Measurements from ENCODE around the gene HLCS.

HLCS gene

DNA sequence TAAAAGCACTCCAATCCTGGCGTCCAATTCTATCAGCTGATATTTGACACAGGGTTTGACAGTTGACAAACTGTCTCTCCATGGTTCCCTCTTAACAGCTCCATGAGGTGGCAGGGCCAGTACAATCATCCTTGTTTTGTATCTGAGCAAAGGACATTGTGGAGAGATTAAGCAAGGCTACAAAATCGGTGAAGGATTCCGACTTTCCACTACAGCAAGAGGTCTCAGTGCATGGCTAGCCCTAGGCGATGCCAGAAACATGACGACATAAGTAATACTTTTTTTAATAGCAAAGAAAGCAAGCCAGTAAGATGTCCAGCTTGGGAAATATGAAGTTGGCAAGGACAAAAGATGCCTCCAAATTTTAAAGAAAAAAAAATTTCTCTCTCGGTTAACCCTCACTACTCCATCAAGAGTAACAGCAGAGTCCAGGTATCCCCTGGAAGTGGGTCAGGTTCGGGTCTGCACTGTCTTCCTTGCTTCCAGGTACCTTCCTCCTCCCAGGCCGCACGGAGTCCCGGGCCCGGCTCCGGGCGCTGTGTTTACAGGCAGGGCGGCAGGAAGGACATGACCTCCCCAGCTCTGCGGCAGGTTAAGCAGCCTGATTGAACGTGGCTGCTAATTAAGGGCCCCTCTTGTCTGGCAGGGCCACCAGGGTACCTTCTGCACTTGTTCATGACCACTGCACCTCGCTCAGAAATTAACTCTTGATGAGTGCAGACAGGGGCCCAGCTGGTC is 161.4 kb downstream of the HLCS start:
- DNase-seq = no peak

DNA sequence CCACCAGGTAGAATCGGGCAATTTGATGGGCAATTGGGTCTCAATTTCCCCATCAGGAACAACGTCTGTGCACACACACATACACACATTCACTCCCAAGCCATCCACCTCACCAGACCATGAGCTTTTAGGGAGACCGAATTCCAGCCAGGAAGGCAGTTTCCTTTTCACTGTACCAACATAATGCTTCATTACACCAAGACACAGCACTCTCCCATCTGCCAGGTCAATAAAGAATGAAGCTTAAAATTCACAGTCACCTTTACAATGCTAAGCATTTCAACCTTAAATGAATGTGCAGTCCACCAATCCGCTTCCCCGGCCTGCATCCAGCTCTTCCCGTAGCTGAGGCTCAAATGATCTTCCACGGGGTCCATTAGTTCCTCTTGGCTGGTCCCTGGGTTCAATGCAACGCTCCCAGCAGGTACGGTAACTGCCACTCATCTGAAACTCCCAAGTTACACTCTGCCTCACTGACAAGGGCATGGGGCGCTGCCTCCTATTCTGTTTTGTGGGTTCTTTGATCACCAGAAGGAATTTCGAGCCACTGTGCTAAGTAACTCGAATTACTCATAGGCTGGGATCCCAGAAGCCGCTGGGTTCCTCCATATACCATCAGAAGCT is 162.5 kb downstream of the HLCS start:
- no peak for DNase-seq

DNA sequence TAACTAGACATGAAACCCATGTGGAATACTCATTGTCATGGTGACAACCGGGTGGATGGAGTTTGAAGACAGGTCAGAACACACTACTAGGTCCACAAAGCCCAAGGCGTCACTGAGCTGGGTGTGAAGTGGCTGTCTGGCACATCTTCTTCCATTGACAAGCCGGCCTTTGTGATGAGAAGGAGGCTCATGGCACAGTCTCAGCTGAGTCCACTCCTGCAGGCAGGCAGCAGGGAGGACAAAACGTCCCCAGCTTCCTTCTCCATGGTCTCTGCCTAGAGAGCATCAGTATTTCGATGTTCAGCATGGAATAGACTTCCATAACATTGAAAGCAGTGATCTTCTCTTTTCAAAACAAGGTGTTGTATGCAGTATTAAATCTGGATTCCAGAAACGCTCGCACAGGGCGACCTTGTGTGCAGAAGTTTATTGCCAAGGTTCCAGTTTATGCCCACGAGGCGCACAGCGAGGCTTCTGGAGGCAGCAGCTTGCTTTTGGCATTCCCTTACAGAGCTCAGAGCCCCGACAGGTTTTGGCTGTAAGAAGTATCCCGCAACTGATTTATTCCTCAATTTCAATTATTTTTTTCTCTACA is 163.3 kb downstream of the HLCS start:
- DNase-seq = no peak

DNA sequence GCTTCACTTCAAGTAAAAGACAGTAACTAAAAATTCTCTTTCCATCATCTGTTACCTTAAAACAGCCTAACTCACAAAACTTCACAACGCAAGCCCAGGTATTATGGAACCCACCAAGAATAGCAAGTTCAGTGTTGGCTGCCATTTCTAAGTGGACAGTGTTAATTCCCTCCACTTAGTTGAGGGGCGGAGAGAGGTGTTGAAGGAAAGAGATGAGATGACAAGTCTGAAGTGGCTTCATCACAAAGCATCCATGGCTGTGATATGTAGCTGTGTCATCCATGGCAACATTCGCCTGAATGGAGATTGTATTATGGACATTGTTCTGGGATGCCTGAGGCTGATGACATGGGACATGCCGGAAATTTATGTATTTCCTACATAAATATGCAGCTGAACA is 165.7 kb downstream of the HLCS start:
- no peak for DNase-seq

DNA sequence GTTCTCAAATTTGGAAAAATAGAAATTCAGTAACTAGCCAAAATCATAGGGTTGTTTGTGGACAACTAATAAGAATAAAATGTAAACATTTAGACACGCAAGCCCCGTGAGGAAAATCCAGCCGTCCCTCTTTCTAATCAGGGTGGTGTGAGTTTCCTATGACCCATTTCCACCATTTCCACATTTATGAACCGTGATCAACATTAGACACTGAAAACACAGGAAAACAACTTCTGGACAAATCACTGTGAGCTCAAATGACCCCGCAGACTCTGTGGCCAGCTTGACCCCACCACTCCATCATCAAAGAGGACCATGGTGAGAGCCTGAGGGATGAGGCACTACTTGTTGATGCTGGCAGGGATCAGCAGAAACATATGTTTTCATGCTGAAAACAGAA is 166.6 kb downstream of the HLCS start:
- no peak for DNase-seq

DNA sequence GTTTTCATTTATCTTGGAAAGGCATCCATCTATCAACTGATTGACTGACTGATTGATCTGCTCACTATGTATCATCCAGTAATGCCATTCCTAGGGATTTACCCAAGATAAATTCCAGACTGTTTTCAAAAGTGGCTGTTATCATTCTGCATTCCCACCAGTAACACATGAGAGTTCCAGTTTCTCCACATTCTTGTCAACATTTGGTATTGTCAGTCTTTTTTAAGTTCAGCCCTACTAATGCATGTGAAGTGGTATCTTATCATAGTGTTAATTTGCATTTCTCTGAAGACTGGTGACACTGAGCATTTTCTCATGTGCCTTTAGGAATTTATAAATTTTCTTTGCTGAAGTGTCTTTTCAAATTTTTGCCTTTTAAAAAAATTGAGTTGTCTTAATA is 168.0 kb downstream of the HLCS start:
- DNase-seq = no peak

DNA sequence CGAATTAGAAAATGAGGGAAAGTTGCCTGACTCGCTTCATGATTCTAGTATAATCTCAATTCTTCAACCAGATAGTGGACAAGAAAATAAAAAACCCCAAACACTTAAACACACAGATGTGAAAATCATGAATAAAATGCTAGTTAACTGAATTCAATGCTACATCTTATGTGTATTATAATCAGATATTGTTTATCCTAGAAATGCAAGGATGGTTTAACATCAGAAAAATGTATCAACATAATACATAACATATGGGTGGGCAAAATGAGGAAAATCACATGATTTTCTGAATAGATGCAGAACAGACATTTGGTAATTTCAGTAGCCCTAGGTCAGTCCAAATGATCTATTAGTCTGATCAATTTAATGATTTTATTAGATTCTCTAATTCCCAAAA is 170.4 kb downstream of the HLCS start:
- no peak for DNase-seq

DNA sequence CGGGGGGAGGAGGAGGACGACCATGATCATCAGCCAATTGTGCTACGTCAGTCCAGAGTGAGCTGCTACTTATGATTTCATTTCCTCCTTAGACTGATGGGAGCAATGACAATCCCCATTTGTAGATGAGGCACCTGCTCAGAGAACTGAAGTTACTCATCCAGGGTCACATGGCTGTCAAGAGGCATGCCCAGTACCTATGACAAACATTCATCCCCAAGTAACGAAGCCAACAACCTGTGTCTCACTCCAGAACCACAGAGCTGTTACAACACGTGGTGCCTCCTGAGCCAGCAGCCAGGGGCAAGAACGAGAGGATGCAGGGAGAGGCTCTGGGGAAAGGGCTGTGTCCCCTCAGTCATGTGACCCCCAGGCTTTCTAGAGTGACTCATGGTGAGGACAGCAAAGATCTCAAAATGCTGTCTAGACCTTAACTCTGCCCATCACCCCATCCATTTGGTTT is 173.9 kb downstream of the HLCS start:
- DNase-seq = no peak

DNA sequence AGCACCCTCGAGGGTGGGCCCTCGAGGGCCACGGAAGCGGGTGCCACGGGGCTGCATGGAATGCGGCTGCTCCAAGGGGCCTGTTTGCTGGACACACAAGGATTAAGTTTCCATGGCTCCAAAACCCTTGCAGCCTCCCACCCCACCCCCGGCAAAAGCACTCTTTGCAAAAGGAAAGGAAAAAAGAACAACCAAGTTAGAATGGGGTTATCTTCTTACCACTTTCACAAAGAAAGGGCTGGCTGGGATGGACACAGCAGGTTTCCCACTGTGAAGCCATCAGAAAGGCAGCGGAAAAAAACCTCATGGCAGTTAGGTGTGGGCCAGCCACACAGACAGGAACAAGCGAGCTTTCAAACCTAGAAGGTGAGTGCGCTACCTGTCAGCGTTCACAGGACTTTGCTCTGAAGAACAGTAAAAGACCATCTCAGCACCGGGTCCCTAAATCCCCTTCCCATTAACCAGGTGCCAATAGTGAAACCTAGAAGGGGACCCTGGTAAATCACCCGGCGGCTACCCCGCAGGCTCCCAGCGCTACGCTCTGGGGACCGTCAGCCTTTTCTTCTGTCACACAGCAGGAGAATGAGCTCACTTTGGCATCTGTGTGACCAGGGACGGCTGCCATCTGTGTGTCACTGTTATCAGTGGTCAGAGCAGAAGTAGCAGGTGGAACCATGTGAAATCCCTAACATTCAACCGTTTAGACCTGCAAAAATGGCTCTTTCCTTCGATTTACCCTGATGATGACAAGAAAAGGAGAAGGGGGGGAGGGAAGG is 174.6 kb downstream of the HLCS start:
- no peak for DNase-seq

DNA sequence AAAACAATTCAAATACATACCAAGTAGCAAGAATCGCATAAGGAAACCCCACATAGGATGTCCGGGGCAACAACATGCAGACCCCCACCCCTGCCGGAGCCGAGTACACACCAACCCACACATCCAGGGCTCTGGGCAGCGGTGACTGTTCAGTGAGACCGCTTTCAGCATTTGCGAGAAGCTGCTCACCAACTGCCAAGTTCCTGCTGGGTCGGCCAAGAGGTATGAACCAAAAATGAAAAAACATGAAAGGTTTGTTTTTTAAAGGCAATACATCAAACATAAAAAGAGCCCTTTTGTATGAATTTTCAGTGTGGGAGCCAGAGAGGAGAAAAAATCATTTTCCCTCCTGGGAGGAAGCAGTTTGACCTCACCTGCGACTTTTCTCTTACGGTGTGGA is 175.3 kb downstream of the HLCS start:
- no peak for DNase-seq

DNA sequence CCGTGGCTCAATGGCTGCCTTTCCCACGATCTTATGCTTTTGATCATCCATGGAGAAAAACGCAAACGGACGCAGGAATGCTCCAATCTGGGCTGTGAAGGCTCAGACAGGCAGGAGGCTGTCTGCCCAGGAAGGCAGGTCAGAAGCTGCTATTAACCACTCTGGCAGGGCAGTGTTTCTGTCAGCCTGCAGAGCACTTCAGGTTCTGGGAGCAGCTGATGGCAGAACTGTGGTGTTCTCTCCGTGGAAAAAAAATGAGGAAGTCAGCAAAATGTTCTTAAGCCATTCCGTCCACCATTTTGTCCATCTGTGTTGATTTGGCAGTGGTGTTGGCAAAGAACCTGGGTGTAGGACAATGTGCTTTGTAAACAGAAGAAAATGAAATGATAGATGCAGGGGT is 175.9 kb downstream of the HLCS start:
- DNase-seq = no peak

DNA sequence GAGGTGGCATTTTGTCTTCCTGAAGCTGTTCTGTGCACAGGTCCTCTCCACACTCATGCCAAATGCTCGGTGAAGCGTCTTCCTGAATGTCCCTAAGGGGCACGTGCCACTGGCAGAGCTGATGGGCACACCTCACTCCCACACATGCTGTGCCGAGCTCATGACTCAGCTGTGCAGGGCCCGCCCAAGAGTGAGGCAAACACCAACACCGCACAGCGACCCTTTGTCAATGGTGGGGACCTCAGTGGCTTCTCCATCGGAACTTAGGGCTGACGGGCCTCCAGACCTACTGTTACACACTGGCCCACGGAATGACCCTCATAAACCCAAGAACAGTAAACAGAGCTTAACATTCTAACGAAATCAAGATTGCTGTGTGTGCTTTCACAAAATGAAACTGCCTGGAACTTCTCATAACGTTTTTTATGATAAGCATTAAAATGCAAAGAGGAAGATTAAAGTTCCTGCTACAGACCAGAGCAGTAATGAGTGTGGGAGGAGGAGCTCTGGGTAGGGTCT is 178.3 kb downstream of the HLCS start:
- DNase-seq = no peak

DNA sequence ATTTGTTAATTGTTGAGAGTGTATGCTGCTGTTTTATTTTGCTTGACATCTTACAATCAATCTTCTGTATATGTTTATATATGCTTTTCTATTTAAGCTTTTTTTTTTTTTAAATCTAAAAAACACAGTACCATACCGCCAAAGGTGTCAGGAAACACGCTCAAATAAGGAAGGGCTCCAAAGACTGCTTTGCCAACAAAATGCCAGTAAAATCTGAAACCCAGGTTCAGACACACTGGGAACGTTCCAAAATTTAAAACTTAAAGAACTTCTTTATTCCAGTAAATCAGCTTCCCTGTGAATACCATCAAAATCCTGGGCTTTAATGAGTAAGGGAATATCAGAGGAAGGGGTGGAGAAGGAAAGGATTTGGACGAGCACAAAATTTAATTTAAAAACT is 180.3 kb downstream of the HLCS start:
- no peak for DNase-seq

DNA sequence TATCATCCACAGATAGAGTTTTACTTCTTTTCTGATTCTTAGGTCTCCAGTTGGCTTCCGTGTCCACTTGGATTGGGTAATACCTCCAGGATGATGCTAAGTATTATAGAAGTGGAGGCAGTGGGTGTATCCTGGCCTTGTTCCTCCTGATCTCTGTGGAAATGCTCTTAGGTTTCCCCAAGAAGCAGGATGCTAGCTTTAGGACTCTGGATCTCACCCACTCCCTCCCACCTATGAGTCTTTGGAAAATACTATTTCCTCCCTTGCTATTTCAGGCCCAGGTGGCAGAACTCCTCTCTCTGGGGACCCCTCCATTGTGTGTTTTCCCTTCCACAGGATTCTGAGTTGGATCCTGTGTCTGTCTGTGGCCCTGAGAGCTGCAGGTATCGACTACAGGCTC is 180.9 kb downstream of the HLCS start:
- no peak for DNase-seq

DNA sequence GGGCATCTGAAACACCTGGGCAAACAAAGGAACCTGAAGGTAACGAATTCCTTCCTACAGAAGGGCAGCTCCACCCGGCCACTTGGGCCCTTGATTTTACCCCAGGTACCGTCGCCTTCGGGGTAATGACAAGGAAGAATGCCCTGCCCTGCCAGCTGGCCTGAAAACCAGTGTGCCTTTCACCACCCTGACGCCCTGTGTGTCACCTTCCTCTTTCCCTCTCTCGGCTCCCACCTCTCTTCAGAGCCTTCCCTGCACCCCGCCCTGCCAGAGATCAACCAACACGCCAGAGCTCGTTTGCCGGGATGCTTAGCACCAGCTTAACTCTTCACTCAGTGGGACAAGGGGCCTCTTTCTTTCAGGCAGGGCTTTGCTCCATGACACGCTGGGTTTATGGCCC is 181.5 kb downstream of the HLCS start:
- no peak for DNase-seq

DNA sequence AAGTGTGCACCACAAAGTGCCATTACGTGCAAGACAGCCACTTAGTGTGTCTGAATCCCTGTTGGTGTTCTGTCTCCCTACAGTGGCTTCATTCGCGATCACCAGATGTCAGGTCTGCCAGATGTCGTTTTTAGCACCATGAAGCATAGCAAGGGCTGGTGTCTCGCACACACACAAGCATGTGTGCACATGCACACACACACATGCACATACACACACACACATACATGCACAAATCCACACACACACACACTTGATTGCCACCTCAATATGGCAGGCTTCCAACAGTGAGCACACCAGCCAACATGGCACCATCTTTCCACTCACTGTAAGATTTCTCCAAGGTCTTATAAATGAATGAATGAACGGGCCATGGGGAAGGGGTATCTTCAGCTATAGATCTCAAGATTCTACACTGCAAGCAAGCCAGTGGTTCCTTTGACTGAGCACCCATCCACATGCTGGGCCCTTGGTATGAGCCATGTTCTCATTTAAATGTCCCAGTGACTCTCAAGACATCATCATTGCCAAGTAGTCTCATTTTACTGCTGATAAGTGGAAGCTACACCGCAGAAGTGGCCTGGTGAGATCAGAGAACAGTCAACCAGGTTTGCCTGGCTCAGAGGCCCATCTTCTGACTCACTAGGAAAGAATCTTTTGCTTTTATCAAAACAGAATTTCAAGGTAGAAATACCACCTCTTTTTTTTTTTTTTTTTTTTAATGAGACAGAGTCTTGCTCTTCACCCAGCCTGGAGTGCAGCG is 182.7 kb downstream of the HLCS start:
- DNase-seq = no peak

DNA sequence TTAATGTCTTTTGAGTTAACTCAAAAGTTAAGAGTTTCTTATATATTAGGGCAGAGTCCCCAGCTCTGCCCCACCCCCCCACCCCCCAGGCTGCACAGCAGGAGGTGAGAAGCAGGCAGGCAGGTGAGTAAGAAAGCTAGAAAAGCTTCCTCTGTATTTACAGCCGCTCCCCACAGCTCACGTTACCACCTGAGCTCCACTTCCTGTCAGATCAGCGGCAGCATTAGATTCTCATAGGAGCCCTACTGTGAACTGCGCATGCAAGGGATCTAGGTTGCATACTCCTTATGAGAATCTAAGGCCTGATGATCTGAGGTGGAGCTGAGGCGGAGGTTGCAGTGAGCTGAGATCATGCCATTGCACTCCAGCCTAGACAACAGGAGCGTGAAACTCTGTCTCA is 185.6 kb downstream of the HLCS start:
- DNase-seq = no peak

DNA sequence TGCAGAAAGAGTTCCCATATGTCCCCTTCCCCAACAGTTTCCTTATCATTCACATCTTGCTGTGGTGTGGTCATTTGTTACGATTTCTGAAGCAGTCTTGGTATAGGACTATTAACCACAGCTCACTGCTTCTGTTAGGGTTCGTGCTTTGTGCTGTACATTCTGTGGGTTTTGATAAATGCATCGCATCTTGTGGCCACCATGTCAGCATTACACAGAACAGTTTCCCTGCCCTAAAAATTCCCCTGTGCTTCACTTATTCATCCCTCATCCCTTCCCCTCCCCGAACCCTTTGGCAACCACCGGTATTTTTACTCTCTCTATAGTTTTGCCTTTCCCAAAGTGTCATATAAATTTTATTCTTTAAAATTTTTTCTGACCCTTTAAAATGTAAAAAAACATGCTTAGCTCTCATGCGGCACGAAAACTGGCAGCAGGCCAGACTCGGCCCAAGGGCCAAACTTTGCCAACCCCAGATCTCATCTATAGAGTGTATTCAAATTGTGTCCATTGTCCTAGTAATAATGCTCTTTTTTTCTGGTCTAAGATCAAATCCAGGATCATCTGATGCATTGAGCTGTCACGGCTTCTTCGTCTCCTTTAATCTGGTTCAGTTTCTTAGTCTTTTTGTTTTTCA is 189.4 kb downstream of the HLCS start:
- no peak for DNase-seq

DNA sequence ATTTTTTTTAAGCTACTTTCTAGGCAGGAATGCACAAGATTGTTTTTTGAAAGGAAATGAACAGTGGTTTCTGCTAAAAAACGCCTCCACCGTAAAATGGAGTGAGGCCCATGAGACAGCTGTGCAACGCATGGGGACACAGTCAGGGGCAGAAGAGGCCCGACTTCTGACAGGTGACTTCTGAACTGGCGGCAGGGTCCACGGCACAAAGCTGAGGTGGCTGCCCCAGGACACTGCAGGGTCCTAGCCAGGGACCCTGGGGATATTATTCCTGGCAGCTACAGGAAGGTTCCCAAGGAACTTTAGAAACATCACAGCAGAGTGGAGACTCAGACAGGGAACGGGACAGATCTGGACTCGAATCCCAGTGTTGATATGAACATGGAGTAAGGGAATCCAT is 192.5 kb downstream of the HLCS start:
- DNase-seq = no peak

DNA sequence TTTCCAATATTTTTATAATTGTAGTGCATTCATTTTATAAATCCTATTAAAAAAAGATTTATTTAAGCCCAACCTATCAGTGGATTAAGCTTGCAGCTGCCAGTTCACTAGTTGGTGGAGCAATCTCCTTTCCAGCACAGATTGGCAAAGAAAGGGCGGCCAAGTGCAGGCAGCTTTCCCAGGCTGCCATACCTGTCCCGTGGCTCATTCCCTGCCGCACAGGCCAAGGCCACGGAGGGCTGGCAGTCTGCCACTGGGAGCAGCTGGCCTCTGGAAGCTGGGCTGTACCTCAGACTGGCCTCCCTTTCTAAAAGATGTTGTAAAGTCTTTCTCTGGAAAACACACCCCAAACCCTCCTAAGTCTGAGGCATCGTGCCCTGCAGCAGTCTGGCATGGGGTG is 193.4 kb downstream of the HLCS start:
- peak; percentile 50 for DNase-seq

DNA sequence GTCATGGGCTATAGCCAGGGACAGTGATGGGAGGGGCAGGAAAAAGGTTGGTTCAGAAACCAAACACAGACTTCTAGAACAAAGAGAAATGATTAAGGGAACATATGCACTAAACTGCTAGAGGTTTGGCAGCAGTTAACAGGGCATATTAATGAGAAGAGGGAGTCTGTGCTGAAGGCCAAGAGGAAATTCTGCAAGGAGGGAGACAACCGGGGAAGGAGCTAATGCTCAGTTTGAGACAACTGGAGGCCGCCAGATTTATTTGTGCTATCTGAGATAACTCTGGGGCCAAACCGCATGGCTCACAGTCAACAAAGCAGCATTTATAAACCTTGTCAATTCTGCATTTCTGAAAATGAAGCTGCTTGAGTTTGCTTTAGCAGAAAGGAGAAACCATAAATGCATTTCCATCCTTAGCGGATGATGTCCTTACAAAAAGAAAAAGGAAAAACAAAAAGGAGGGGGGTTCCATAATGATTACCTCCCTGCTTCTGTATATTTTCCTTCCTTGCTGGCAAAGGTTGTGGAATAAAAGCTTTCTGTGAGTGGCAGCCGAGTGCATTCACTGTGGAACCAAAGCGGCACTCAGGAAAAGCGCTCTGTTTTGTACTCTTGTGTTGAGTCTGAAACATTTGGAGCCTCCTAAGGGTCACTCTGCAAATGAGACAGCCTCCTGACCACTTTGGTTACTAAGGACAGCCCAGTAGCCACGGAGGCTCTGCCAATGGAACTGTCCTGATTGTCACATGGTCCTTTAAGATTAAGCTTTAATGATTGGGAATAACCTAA is 197.2 kb downstream of the HLCS start:
- no peak for DNase-seq
